NCI-H146 (cell line): Measurements from ENCODE around the gene KMT5C.
A peak's percentile ranks its signal among the peaks of the same experiment; 100 is the strongest.

Experiments used
- DNase-seq: peaks from one replicate; lab custom pipeline; 2025; lab: John Stamatoyannopoulos, UW

KMT5C gene

GRCh38 chr19:55339105-55339888 lies at the start of gene KMT5C:
TSS of gene KMT5C (plus strand) at chr19:55339876. CDS start at chr19:55341937, 2,061 bp downstream.
- peak; percentile 100 for DNase-seq

GRCh38 chr19:55297267-55297666 lies 42.4 kb upstream of the KMT5C start:
- DNase-seq, result no peak

- no peak for DNase-seq
These were observed 39.7 kb upstream of the KMT5C start for GRCh38 chr19:55299991-55300390.

- DNase-seq, result no peak
These were observed 38.7 kb upstream of the KMT5C start for GRCh38 chr19:55300886-55301458.

GRCh38 chr19:55301459-55302317 lies 38.0 kb upstream of the KMT5C start:
- peak; percentile 47 for DNase-seq

- DNase-seq, result no peak
These were observed 37.4 kb upstream of the KMT5C start for GRCh38 chr19:55302318-55302703.

- DNase-seq, result no peak
These were observed 36.2 kb upstream of the KMT5C start for GRCh38 chr19:55303477-55303876.

- DNase-seq, result peak; percentile 19
These were observed 35.2 kb upstream of the KMT5C start for GRCh38 chr19:55304279-55304978.

GRCh38 chr19:55304980-55305379 lies 34.7 kb upstream of the KMT5C start:
- no peak for DNase-seq

- peak; percentile 45 for DNase-seq
These were observed 34.2 kb upstream of the KMT5C start for GRCh38 chr19:55305491-55305890.

- no peak for DNase-seq
These were observed 33.6 kb upstream of the KMT5C start for GRCh38 chr19:55305983-55306562.

- no peak for DNase-seq
These were observed 33.0 kb upstream of the KMT5C start for GRCh38 chr19:55306712-55307111.

GRCh38 chr19:55308281-55308680 lies 31.4 kb upstream of the KMT5C start:
- DNase-seq, result no peak

GRCh38 chr19:55309448-55309847 lies 30.2 kb upstream of the KMT5C start:
- DNase-seq, result no peak

- no peak for DNase-seq
These were observed 29.2 kb upstream of the KMT5C start for GRCh38 chr19:55310498-55310897.

- DNase-seq, result no peak
These were observed 28.3 kb upstream of the KMT5C start for GRCh38 chr19:55311397-55311796.

GRCh38 chr19:55311797-55312196 lies 27.9 kb upstream of the KMT5C start:
- DNase-seq, result no peak

GRCh38 chr19:55312621-55313512 lies 26.8 kb upstream of the KMT5C start:
- no peak for DNase-seq

- no peak for DNase-seq
These were observed 25.3 kb upstream of the KMT5C start for GRCh38 chr19:55314396-55314795.

GRCh38 chr19:55315956-55316525 lies 23.6 kb upstream of the KMT5C start:
- no peak for DNase-seq
